ENCODE measurements around the gene FCF1. TPM values are rescaled to one million over a fixed set of nuclear protein-coding genes. Genes with fewer than 3 reads are reported as not detected.

Gene FCF1
- polyA plus RNA-seq, 2 of the 4 experiments (the other 2 are of a cell fraction) = 80.1 to 97.2 TPM

DNA sequence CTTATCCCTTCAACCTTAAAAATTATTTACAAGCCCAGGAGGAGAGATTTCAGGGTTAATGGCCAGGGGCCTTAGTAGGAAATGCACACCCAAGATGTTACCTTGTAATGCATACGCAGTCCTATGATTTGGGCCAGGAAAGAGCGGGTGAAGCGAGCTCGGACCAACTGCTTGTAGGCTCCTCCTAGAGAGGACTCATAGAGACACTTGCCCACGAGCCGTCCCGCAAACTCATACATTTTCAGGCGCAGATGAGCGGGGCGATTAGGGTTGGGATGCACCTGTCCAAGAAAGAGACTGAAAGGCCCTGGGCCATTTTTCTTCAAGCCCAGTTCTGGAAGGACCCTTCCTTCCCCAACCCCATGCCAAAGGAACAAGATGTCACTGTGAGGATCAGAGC, 43.1 kb upstream of the FCF1 start:
- no peak overlapping the region for H3K4me2 ChIP-seq

GRCh38 chr14:74670726-74671411, 42.1 kb upstream of the FCF1 start:
- Histone ChIP-seq H3K9me3 (no peaks in the 10 kb centered on the region), H3K4me2 (no peak overlapping the region), H3K4me1 (peaks cover 9% of the 10 kb centered on the region), H3K27ac (no peak overlapping the region), H3K4me3 (no peak overlapping the region)
- TF ChIP-seq JUN (IDR thresholded peaks at IDR 0.05) = no peak
- no peak for TF ChIP-seq BHLHE40 (IDR thresholded peaks at IDR 0.05; ENCODE audit: low read depth, low read length)
- TF ChIP-seq ZC3H11A (IDR thresholded peaks at IDR 0.05) = no peak
- TF ChIP-seq ZSCAN20 (CRISPR knock-in tag; IDR thresholded peaks at IDR 0.05) = no peak
- TF ChIP-seq RFX5 (IDR thresholded peaks at IDR 0.05) = no peak
- TF ChIP-seq BCL3 (IDR thresholded peaks at IDR 0.05) = no peak
- TF ChIP-seq EHF (CRISPR knock-in tag; IDR thresholded peaks at IDR 0.05) = no peak
- TF ChIP-seq, protein P1, sequence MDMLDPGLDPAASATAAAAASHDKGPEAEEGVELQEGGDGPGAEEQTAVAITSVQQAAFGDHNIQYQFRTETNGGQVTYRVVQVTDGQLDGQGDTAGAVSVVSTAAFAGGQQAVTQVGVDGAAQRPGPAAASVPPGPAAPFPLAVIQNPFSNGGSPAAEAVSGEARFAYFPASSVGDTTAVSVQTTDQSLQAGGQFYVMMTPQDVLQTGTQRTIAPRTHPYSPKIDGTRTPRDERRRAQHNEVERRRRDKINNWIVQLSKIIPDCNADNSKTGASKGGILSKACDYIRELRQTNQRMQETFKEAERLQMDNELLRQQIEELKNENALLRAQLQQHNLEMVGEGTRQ (IDR thresholded peaks at IDR 0.05) = no peak
- TF ChIP-seq POLR2A (IDR thresholded peaks at IDR 0.05; ENCODE audit: low read length) = no peak
- no peak for TF ChIP-seq PHF8 (IDR thresholded peaks at IDR 0.05; ENCODE audit: borderline replicate concordance, low read depth)
- TF ChIP-seq RCOR1 (IDR thresholded peaks at IDR 0.05; ENCODE audit: low read depth, low read length) = no peak
- TF ChIP-seq RNF2 (IDR thresholded peaks at IDR 0.05; ENCODE audit: borderline replicate concordance, low read depth) = no peak
- no peak for TF ChIP-seq SMC3 (IDR thresholded peaks at IDR 0.05)
- TF ChIP-seq, protein P2, sequence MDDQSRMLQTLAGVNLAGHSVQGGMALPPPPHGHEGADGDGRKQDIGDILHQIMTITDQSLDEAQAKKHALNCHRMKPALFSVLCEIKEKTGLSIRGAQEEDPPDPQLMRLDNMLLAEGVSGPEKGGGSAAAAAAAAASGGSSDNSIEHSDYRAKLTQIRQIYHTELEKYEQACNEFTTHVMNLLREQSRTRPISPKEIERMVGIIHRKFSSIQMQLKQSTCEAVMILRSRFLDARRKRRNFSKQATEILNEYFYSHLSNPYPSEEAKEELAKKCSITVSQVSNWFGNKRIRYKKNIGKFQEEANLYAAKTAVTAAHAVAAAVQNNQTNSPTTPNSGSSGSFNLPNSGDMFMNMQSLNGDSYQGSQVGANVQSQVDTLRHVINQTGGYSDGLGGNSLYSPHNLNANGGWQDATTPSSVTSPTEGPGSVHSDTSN (IDR thresholded peaks at IDR 0.05) = no peak
- TF ChIP-seq HDAC2 (IDR thresholded peaks at IDR 0.05) = no peak
- no peak for TF ChIP-seq MYC (IDR thresholded peaks at IDR 0.05; ENCODE audit: borderline replicate concordance, low read length)
- no peak for FAIRE-seq
- POLR2A ChIA-PET = interaction anchor here (0.5 kb wide), 1 partner anchor 103 kb away, joined by 3 read pairs; no protein-coding TSS in a partner anchor
- 89% methylated on average over 9 of the region's 9 CpGs for WGBS (ENCODE audit: missing lambda C conversion rate)
- DNase-seq (ENCODE audit: low read depth in 1 of 2, low spot score in 1 of 2) = no peak
- ATAC-seq = no peak
- CTCF ChIA-PET = interaction anchor here (0.6 to 1.6 kb wide), 7 partner anchors 12 to 409 kb away, joined by 3 to 5 read pairs (median 3); no protein-coding TSS in a partner anchor

More for the DNA sequence above, 43.1 kb upstream of the FCF1 start:
- WGBS (ENCODE audit: missing lambda C conversion rate) = 99% methylated on average over 10 of the region's 10 CpGs
- Histone ChIP-seq H3K4me3 (no peak overlapping the region), H3K9me3 (no peaks in the 10 kb centered on the region), H3K4me1 (peaks cover 9% of the 10 kb centered on the region), H3K27ac (no peak overlapping the region)
- DNase-seq (ENCODE audit: low read depth in 1 of 2, low spot score in 1 of 2) (no peak), FAIRE-seq (no peak), ATAC-seq (no peak)
- CTCF ChIA-PET = interaction anchor here (0.7 to 1.6 kb wide), 4 partner anchors 13 to 236 kb away, joined by 3 to 5 read pairs (median 4); no protein-coding TSS in a partner anchor
- POLR2A ChIA-PET = no interaction called here
- no peak for TF ChIP-seq RFX5 (IDR thresholded peaks at IDR 0.05)
- TF ChIP-seq CBX8 (IDR thresholded peaks at IDR 0.05) = no peak
- TF ChIP-seq MAX (IDR thresholded peaks at IDR 0.05) = no peak
- no peak for TF ChIP-seq TP53 (CRISPR knock-in tag; IDR thresholded peaks at IDR 0.05)
- no peak for TF ChIP-seq PHF8 (IDR thresholded peaks at IDR 0.05; ENCODE audit: borderline replicate concordance, low read depth)
- no peak for TF ChIP-seq JUNB (IDR thresholded peaks at IDR 0.05)
- TF ChIP-seq ZC3H11A (IDR thresholded peaks at IDR 0.05) = no peak
- TF ChIP-seq ZSCAN20 (CRISPR knock-in tag; IDR thresholded peaks at IDR 0.05) = no peak
- no peak for TF ChIP-seq EP300 (IDR thresholded peaks at IDR 0.05)
- TF ChIP-seq, protein P3, sequence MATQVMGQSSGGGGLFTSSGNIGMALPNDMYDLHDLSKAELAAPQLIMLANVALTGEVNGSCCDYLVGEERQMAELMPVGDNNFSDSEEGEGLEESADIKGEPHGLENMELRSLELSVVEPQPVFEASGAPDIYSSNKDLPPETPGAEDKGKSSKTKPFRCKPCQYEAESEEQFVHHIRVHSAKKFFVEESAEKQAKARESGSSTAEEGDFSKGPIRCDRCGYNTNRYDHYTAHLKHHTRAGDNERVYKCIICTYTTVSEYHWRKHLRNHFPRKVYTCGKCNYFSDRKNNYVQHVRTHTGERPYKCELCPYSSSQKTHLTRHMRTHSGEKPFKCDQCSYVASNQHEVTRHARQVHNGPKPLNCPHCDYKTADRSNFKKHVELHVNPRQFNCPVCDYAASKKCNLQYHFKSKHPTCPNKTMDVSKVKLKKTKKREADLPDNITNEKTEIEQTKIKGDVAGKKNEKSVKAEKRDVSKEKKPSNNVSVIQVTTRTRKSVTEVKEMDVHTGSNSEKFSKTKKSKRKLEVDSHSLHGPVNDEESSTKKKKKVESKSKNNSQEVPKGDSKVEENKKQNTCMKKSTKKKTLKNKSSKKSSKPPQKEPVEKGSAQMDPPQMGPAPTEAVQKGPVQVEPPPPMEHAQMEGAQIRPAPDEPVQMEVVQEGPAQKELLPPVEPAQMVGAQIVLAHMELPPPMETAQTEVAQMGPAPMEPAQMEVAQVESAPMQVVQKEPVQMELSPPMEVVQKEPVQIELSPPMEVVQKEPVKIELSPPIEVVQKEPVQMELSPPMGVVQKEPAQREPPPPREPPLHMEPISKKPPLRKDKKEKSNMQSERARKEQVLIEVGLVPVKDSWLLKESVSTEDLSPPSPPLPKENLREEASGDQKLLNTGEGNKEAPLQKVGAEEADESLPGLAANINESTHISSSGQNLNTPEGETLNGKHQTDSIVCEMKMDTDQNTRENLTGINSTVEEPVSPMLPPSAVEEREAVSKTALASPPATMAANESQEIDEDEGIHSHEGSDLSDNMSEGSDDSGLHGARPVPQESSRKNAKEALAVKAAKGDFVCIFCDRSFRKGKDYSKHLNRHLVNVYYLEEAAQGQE (IDR thresholded peaks at IDR 0.05) = no peak
- TF ChIP-seq HOXB13 (CRISPR knock-in tag; IDR thresholded peaks at IDR 0.05; ENCODE audit: low read depth) = no peak
- TF ChIP-seq, protein P1 (IDR thresholded peaks at IDR 0.05) = no peak
- TF ChIP-seq ZFP36 (IDR thresholded peaks at IDR 0.05; ENCODE audit: borderline replicate concordance, partially characterized antibody) = no peak
